Gastrocnemius medialis (tissue), 4 donors: ENCODE results near the gene AGPAT3. TPM values are rescaled to one million over a fixed set of nuclear protein-coding genes. Genes with fewer than 3 reads are reported as not detected.
A peak's percentile ranks its signal among the peaks of the same experiment; 100 is the strongest.

ENCODE experiments used
- ATAC-seq, 2 donors: fragments of 150-250 bp; one replicate each; pipeline ENCODE4 v1.9.1; 2016
- DNase-seq, 2 donors: peaks; one replicate each; pipeline ENCODE4 v3.0.0-alpha.2; 2019
- H3K27ac ChIP-seq, 4 donors: fragments of 200-600 bp; sonication (generic); 1 replicate in 1 of 4; 2 replicates in 3 of 4; pipeline ENCODE4 v1.5.1; 2016 to 2018; ENCODE audit warnings: mild to moderate bottlenecking in 2 of 4, moderate library complexity in 1 of 4
- H3K27me3 ChIP-seq, 3 donors: fragments of 200-600 bp; sonication (generic) in 2 of 3; 1 replicate in 1 of 3; 2 replicates in 2 of 3; pipeline versions ENCODE4 v1.5.1 to v1.6.0; 2016 to 2019; ENCODE audit warnings: mild to moderate bottlenecking in 1 of 3, moderate library complexity in 1 of 3
- H3K36me3 ChIP-seq, 2 donors: fragments of 200-600 bp; sonication (generic) in 1 of 2; one replicate each; pipeline ENCODE4 v1.5.1; 2017 to 2018
- H3K4me1 ChIP-seq, 2 donors: fragments of 200-600 bp; sonication (generic) in 1 of 2; one replicate each; pipeline ENCODE4 v1.5.1; 2016 to 2017; ENCODE audit warnings: mild to moderate bottlenecking in 2 of 2
- H3K4me3 ChIP-seq, 4 donors: fragments of 200-600 bp; sonication (generic) in 3 of 4; 1 replicate in 1 of 4; 2 replicates in 3 of 4; pipeline ENCODE4 v1.5.1; 2016 to 2019; ENCODE audit warnings: mild to moderate bottlenecking in 2 of 4
- H3K9me3 ChIP-seq, 3 donors: fragments of 200-600 bp; sonication (generic) in 2 of 3; 1 replicate in 1 of 3; 2 replicates in 2 of 3; pipeline ENCODE4 v1.5.1; 2016 to 2019
- POLR2A ChIP-seq, 2 donors: fragments of 450-650 bp; IDR thresholded peaks; one replicate each; pipeline ENCODE4 v1.6.1; 2017; ENCODE audit warnings: antibody characterized with exemption in 2 of 2, mild to moderate bottlenecking in 2 of 2, moderate library complexity in 2 of 2
- in situ Hi-C, 4 donors: fragments of 200-750 bp; cut with MboI; loops; one replicate each; pipeline versions ENCODE4 v1.15.0 to v1.8.0; 2017; ENCODE audit warnings: low sequenced_read_pairs in 4 of 4
- intact Hi-C: fragments of 100-400 bp; cut with DNase I; formaldehyde crosslinking; loops from one replicate; pipeline ENCODE4 v1.15.1; 2023; ENCODE audit warnings: low total_unique reads
- total RNA-seq, 4 donors: library from RNA; depleted of rRNA; stranded (reverse); fragments of >200 nt; gene quantifications; one replicate each; pipeline versions ENCODE4 v1.1.0 to v1.2.3, GENCODE V29; 2016
- TF ChIP-seq, protein P1 (sequence below), 5 experiments: fragments of 450-650 bp in 3 of 5; fragments of 200-600 bp in 2 of 5; sonication (generic) in 2 of 5; IDR thresholded peaks in 4 of 5; conservative IDR thresholded peaks in 1 of 5; 1 replicate in 4 of 5; 2 replicates in 1 of 5; pipeline ENCODE4 v1.5.1; 2016 to 2019; ENCODE audit warnings: antibody characterized with exemption in 5 of 5, mild to moderate bottlenecking in 3 of 5, moderate library complexity in 3 of 5

AGPAT3 gene
- total RNA-seq, 4 donors from 2014 or later = 44.2 to 102 (median 59.3) TPM

DNA sequence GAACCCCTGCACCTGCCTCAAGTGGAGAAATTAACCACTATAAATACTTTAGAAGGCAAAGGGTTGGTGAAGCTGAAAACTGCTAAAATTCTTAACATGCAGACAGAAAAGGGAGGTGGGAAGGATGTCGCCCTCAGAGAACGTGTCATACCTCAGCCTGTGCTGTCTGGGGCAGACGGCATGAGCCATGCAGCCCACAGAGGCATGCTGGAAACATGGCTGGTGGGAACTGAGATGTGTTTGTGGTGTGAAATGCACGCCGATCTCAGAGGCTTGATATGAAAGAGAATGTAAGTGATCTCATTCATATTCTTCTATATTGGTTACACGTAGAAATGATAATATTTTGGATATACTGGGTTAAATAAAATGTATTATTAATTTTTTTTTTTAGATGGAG lies 16.3 kb downstream of the AGPAT3 start:
- peak overlapping the region in 3 of 4 donors; percentile 78 to 87 (median 85) for H3K27ac ChIP-seq
- no peaks in the 10 kb centered on the region for H3K27me3 ChIP-seq
- no peak overlapping the region for H3K4me3 ChIP-seq
- in situ Hi-C loops (no loop called here), intact Hi-C loops (loop anchor here (2.0 kb wide), 1 partner anchor 14 kb away; no protein-coding TSS in a partner anchor)
- no peaks in the 10 kb centered on the region for H3K36me3 ChIP-seq
- no peaks in the 10 kb centered on the region for H3K9me3 ChIP-seq
- H3K4me1 ChIP-seq = peaks cover 40 to 51% of the 10 kb centered on the region in 2 donors
- DNase-seq (no peak), ATAC-seq (no peak)
- TF ChIP-seq, protein P1, sequence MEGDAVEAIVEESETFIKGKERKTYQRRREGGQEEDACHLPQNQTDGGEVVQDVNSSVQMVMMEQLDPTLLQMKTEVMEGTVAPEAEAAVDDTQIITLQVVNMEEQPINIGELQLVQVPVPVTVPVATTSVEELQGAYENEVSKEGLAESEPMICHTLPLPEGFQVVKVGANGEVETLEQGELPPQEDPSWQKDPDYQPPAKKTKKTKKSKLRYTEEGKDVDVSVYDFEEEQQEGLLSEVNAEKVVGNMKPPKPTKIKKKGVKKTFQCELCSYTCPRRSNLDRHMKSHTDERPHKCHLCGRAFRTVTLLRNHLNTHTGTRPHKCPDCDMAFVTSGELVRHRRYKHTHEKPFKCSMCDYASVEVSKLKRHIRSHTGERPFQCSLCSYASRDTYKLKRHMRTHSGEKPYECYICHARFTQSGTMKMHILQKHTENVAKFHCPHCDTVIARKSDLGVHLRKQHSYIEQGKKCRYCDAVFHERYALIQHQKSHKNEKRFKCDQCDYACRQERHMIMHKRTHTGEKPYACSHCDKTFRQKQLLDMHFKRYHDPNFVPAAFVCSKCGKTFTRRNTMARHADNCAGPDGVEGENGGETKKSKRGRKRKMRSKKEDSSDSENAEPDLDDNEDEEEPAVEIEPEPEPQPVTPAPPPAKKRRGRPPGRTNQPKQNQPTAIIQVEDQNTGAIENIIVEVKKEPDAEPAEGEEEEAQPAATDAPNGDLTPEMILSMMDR (IDR thresholded peaks at IDR 0.05 in 4 of 5, conservative IDR thresholded peaks at IDR 0.05 in 1 of 5) = no peak
- TF ChIP-seq POLR2A (IDR thresholded peaks at IDR 0.05) = no peak

DNA sequence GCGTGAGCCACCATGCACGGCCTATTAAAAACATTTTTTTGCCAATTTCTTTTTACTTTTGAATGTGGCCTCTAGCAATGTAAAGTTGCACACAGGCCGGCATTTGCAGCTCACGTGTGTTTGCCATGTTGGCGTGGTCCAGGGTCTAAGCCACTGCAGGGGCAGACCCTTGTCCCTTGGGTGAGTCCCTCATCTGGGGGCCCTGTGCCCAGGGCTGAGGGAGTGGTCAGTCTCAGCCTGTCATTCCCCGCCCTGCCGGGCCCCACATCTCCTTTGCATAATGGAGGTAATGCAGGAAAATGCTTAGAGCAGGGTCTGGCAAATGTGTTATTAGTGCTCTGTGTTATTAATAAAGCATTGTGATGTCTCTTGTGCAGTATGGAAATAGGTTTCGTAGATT lies 16.9 kb downstream of the AGPAT3 start:
- TF ChIP-seq, protein P1 (IDR thresholded peaks at IDR 0.05 in 4 of 5, conservative IDR thresholded peaks at IDR 0.05 in 1 of 5) = no peak
- TF ChIP-seq POLR2A (IDR thresholded peaks at IDR 0.05) = no peak
- no peak overlapping the region for H3K27ac ChIP-seq
- in situ Hi-C loops (no loop called here), intact Hi-C loops (loop anchor here (2.0 kb wide), 1 partner anchor 15 kb away; no protein-coding TSS in a partner anchor)
- no peaks in the 10 kb centered on the region for H3K27me3 ChIP-seq
- DNase-seq (no peak), ATAC-seq (no peak)
- H3K4me1 ChIP-seq = peaks cover 40 to 45% of the 10 kb centered on the region in 2 donors
- no peak overlapping the region for H3K4me3 ChIP-seq
- no peaks in the 10 kb centered on the region for H3K9me3 ChIP-seq
- H3K36me3 ChIP-seq = no peaks in the 10 kb centered on the region

DNA sequence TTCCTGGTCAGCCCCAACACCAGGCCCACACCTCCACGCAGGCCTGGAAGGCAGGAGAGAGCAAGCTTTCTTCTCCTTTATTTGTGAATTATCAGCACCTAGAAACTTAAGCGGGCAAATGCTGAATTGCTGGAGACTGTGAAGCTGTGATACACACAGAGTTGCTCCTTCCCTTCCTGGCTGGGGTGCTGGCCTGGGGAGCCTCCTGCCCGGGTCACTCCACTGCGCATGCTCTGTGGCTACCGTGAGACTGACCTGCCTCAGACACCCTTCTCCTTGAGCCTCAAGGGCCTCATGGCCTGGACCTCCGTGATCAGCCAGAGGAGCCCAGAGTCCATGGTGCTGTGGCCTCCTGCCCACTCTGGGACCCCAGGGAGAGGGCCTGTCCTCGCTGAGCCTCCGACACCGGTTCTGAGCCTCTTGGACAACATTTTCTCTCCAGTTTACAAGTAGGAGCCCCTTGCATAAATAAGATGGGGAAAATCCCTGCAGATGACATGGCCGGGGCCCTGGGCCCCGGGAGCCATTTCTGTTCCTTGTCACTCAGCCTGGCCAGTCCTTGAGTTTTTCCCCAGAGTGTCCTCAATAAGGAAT lies 18.0 kb downstream of the AGPAT3 start:
- H3K27ac ChIP-seq = no peak overlapping the region
- H3K27me3 ChIP-seq = no peaks in the 10 kb centered on the region
- peaks cover 40 to 45% of the 10 kb centered on the region in 2 donors for H3K4me1 ChIP-seq
- H3K36me3 ChIP-seq = no peaks in the 10 kb centered on the region
- ATAC-seq (no peak), DNase-seq (no peak)
- in situ Hi-C loops = no loop called here
- TF ChIP-seq POLR2A (IDR thresholded peaks at IDR 0.05) = no peak
- TF ChIP-seq, protein P1 (IDR thresholded peaks at IDR 0.05 in 4 of 5, conservative IDR thresholded peaks at IDR 0.05 in 1 of 5) = no peak
- no peak overlapping the region for H3K4me3 ChIP-seq
- intact Hi-C loops = no loop called here
- H3K9me3 ChIP-seq = no peaks in the 10 kb centered on the region

DNA sequence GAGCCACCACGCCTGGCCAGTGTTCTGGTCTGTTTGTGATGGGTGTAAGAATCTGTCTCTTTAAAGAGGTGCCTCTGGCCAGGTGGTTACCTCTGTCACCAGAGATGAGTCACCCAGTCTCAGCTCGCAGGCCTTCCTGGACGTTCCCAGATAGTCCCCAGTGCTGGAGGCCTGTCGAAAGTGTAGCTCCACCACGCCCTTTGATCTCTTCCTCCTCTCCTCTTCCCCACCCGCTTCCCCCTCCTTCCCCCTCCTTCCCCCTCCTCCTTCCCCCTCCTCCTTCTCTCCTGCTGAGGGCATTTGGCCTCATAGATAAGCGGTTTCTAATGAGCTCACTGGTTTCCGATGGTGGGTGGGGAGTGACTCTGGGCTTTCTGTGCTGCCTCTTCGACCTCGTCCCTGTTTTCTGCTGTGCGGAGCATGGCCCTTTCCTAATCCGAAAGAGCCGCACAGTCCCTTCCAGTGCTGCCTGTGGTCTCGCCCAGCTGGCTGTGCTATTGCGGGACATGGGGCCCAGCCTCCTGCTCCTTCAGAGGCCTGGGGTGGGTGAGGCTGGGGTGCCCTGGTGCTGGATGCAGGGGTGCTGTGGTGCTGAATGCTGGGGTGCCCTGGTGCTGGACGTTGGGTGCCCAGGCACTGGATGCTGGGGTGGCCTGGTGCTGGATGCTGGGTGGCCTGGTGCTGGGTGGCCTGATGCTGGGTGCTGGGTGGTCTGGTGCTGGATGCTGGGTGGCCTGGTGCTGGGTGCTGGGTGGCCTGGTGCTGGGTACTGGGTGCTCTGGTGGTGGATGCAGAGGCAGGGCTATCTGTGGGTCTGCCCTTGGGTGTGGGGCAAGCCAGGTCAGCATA lies 19.2 kb downstream of the AGPAT3 start:
- Histone ChIP-seq H3K27me3 (no peaks in the 10 kb centered on the region), H3K36me3 (no peaks in the 10 kb centered on the region), H3K4me3 (no peak overlapping the region), H3K9me3 (no peaks in the 10 kb centered on the region), H3K27ac (peak overlapping the region in 1 of 4 donors; percentile 38), H3K4me1 (peaks cover 34 to 37% of the 10 kb centered on the region in 2 donors)
- in situ Hi-C loops = no loop called here
- no peak for DNase-seq
- intact Hi-C loops = no loop called here
- ATAC-seq = no peak
- TF ChIP-seq POLR2A (IDR thresholded peaks at IDR 0.05) = no peak
- TF ChIP-seq, protein P1 (IDR thresholded peaks at IDR 0.05 in 4 of 5, conservative IDR thresholded peaks at IDR 0.05 in 1 of 5) = no peak
